NB4 (cell line): ENCODE data around the gene ZFP62.

Source experiments
- DNase-seq: peaks from one replicate; pipeline ENCODE4 v3.0.0; 2010; ENCODE audit warnings: low read depth
- H3K4me3 ChIP-seq: one replicate; pipeline ENCODE4 v1.5.1; 2011; ENCODE audit warnings: mild to moderate bottlenecking, low read depth, low read length, moderate library complexity
- MYC ChIP-seq: IDR thresholded peaks from 2 replicates; pipeline ENCODE4 v1.6.1; 2011; ENCODE audit warnings: low read depth, low read length
- POLR2A ChIP-seq: IDR thresholded peaks from 2 replicates; pipeline ENCODE4 v1.6.1; 2011; ENCODE audit warnings: mild to moderate bottlenecking; ENCODE audit not compliant: insufficient read length; ENCODE audit errors: extremely low read depth
- TF ChIP-seq, protein P1 (sequence below): IDR thresholded peaks from one replicate; pipeline ENCODE4 v1.5.1; 2012; ENCODE audit warnings: low read depth, low read length
- TF ChIP-seq, protein P2 (sequence below): IDR thresholded peaks from 2 replicates; pipeline ENCODE4 v1.6.1; 2011; ENCODE audit warnings: low read depth, low read length

ZFP62 gene

DNA sequence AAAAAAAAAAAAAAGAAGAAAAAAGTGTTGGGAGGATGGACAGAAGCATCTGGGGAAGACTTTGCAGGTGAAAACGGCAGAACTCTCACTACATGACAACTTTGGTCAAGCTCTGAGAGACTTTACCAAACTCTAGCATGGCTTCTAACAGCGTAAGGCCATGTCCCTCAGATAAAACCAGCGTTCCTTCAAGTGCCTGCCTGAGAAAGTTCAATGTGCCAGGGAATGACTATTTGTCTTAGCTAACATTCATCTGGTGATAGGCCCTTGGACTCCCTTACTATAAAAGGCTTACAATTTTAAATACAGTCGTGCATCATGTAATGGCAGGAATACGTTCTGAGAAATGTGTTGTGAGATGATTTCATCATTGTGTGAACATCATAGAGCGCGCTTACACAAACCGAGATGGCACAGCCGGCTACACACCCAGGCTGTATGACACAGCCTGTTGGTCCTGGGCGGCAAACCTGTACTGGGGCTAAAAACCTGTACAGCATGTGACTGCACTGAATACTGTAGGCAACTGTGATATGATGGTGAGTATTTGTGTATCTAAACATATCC lies 14.9 kb upstream of the ZFP62 start:
- TF ChIP-seq, protein P1, sequence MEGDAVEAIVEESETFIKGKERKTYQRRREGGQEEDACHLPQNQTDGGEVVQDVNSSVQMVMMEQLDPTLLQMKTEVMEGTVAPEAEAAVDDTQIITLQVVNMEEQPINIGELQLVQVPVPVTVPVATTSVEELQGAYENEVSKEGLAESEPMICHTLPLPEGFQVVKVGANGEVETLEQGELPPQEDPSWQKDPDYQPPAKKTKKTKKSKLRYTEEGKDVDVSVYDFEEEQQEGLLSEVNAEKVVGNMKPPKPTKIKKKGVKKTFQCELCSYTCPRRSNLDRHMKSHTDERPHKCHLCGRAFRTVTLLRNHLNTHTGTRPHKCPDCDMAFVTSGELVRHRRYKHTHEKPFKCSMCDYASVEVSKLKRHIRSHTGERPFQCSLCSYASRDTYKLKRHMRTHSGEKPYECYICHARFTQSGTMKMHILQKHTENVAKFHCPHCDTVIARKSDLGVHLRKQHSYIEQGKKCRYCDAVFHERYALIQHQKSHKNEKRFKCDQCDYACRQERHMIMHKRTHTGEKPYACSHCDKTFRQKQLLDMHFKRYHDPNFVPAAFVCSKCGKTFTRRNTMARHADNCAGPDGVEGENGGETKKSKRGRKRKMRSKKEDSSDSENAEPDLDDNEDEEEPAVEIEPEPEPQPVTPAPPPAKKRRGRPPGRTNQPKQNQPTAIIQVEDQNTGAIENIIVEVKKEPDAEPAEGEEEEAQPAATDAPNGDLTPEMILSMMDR: no peak
- TF ChIP-seq MYC (no peak), POLR2A (no peak)
- TF ChIP-seq, protein P2, sequence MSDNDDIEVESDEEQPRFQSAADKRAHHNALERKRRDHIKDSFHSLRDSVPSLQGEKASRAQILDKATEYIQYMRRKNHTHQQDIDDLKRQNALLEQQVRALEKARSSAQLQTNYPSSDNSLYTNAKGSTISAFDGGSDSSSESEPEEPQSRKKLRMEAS: no peak
- no peak for DNase-seq
- no peak overlapping the region for H3K4me3 ChIP-seq

DNA sequence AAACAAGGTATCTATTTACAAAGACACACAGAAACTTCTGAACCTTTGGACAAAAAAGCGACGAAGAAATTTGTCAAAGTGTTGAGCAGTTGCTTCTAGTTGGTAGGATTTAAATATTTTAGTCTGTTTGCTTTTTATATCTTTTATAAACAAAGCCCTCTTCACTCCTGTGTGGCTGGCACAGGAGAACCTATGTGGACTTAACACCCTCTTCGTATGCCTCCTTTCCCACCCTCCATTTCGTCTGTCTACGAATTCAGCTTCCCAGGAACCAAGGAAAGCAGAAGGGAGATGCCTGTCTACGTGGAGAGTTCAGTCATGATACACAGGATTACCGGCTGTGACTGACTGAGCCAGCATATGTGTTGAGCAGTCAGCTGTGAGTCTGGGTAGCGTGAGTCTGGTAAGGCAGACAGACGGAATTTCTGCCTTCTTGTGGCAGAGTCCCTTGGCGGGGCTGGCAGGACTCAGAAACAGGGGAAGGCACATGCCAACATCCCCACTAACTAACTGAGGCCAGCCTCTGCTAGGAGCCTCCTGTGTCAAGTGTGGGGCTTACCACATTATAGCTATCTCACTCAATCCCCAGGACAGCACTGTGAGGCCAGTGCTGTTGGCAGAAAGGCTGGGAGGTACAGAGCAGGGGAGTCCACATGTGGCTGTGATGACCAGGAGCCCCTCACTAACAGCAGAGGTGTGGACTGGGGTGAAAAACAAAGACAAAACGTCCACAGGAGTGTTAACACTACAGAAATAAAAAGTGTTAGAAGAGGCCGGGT lies 13.9 kb upstream of the ZFP62 start:
- TF ChIP-seq, protein P1: no peak
- TF ChIP-seq MYC (no peak), POLR2A (no peak)
- TF ChIP-seq, protein P2: no peak
- no peak overlapping the region for H3K4me3 ChIP-seq
- no peak for DNase-seq

DNA sequence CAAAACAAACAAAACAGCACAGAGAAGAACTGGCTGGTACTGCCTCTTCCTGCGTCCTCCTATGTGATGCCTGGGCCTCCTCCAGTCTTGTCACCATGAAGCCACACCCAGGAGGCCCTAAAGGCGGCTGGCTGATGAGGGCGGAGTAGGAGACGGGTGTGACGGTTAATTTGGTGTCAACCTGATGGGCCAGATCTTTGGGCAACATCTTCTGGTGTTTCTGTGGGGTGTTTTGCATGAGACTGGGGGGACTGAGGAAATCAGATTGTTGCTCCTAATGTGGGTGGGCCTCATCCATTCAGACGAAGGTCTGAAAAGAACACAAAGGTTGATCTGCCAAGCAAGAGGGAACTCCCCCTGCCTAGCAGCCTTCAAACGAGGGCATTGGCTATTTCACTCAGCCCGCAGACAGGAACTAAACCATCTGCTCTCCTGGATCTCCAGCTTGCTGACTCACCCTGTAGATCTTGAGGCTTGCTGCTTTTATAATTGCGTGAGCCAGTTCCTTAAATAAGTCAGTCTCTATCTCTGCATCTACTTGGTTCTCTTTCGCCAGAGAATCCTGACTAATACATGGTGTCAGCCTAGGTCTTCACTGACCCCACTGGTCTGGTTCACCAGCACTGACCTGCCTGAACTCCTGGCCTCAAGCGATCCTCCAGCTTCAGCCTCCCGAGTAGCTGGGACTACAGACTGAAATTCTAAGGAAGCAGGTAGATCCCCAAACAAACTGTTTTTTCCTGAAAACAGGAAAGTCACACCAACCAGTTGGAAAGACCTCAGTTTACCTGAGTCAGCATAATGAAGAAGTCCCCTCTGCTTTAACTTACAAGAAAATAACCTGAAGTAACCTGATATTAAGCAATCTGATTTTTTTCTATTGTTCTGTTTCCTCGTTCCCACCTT lies 12.8 kb upstream of the ZFP62 start:
- TF ChIP-seq, protein P2: 0 out of 2 replicates have a peak, but pooled peaks have one; percentile 9
- no peak for TF ChIP-seq POLR2A
- TF ChIP-seq, protein P1: no peak
- no peak overlapping the region for H3K4me3 ChIP-seq
- peak; percentile 92 for DNase-seq

DNA sequence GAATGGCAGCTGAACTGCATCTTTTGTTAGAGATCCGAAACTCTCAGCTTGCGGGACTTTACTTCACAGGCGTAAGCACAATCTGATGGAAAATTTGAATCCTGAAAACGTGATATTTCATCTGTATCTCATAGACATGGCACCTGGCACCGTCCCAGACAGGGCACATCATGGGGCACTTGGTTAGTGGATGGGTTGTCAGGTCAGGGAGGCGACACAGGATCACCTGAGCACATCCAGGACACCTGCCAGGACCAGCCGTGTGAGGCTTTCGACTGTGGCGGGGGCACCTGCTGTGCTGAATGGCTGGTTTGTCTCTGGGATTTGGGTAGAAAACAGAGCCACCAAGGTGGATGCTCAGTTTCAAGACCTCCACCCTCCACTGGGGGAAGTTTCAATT lies 11.3 kb upstream of the ZFP62 start:
- DNase-seq: no peak
- H3K4me3 ChIP-seq: no peak overlapping the region
- no peak for TF ChIP-seq POLR2A
- TF ChIP-seq, protein P1: no peak
- no peak for TF ChIP-seq MYC
- TF ChIP-seq, protein P2: no peak

DNA sequence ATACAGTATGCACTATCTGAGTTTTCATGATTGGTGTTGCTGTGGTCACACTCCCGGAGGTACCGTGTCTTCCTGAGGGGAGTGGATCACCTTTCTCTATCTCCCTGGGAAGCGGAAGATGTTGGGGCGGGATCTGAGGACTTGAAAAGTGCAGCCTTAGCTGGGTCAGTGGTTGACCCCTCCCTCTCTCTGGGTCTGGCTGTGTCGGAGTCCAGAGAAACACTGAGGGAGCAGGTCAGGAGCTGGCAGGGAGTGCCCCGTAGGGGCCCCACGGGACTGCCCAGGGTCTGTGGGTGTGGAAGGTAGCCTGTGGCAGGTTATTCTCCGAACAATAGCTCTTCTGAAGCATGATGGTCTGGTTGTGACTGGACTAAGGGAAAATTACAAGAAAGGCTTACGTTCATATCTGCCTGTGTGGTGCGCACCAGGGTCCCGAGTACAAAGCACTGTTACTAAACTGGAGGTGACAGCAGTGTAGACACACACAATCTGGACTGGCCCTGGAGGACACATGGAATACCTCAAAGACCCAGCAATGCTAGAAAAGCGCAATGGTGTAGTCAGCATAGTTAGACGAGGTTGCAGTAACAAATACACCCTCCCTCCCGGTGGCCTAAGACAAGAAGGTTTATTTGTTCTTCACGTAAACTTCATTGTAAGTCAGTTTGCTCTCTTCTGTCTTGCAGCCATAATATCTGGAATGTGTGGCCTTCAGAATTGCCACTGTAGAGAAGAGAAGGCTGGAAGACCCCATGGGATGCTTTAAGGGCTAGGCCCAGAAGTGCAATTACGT lies 9.4 kb upstream of the ZFP62 start:
- no peak overlapping the region for H3K4me3 ChIP-seq
- TF ChIP-seq, protein P1: no peak
- TF ChIP-seq MYC (no peak), POLR2A (no peak)
- TF ChIP-seq, protein P2: no peak
- no peak for DNase-seq
